ENCODE data around the gene CPLX4.

GRCh38 chr18:59249199-59249774 is 69.2 kb downstream of the CPLX4 start:
- TF ChIP-seq, protein P1, sequence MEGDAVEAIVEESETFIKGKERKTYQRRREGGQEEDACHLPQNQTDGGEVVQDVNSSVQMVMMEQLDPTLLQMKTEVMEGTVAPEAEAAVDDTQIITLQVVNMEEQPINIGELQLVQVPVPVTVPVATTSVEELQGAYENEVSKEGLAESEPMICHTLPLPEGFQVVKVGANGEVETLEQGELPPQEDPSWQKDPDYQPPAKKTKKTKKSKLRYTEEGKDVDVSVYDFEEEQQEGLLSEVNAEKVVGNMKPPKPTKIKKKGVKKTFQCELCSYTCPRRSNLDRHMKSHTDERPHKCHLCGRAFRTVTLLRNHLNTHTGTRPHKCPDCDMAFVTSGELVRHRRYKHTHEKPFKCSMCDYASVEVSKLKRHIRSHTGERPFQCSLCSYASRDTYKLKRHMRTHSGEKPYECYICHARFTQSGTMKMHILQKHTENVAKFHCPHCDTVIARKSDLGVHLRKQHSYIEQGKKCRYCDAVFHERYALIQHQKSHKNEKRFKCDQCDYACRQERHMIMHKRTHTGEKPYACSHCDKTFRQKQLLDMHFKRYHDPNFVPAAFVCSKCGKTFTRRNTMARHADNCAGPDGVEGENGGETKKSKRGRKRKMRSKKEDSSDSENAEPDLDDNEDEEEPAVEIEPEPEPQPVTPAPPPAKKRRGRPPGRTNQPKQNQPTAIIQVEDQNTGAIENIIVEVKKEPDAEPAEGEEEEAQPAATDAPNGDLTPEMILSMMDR (IDR thresholded peaks at IDR 0.05; ENCODE audit: low read depth, low read length): peak; percentile 99
- TF ChIP-seq EZH2phosphoT487 (IDR thresholded peaks at IDR 0.05; ENCODE audit: low read depth): no peak
